SK-N-SH (cell line): Measurements from ENCODE around the gene ZNF747. TPM values are rescaled to one million over a fixed set of nuclear protein-coding genes. Genes with fewer than 3 reads are reported as not detected.

Experiments
- CTCF ChIA-PET: fragments of 300-600, 350-600 bp; formaldehyde crosslinking; extraction: SDS; loops from one replicate; lab custom pipeline; 2021; lab: Yijun Ruan, JAX
- POLR2A ChIA-PET: fragments of 350-600 bp; sonication (Branson Sonifier 250); formaldehyde crosslinking; extraction: SDS; loops from one replicate; lab custom pipeline; 2020; ENCODE audit warnings: antibody characterized with exemption, inconsistent platforms; lab: Yijun Ruan, JAX
- DNase-seq: peaks from one replicate; pipeline ENCODE4 v3.0.0; 2012
- H2AFZ ChIP-seq: fragments of 200-600 bp; sonication (generic); 2 replicates; pipeline ENCODE4 v1.8.1; 2016; ENCODE audit warnings: antibody characterized with exemption, mild to moderate bottlenecking, low read depth
- H3F3A ChIP-seq: fragments of 200-600 bp; sonication (generic); replicated peaks from 2 replicates; pipeline ENCODE3; 2016; ENCODE audit warnings: antibody characterized with exemption, mild to moderate bottlenecking; ENCODE audit not compliant: insufficient read depth
- H3K27ac ChIP-seq, 2 experiments: fragments of 200-500 bp in 1 of 2; fragments of 200-600 bp in 1 of 2; sonication (Bioruptor generic) in 1 of 2; sonication (generic), shearing (Covaris generic) in 1 of 2; 2 replicates each; pipeline versions ENCODE4 v1.5.1 to v1.6.1; 2014 to 2016; ENCODE audit warnings: low read depth in 2 of 2, inconsistent platforms in 1 of 2, low read length in 1 of 2, mild to moderate bottlenecking in 1 of 2, mixed read lengths in 1 of 2
- H3K27me3 ChIP-seq: fragments of 200-600 bp; sonication (generic), shearing (Covaris generic); 2 replicates; pipeline ENCODE4 v1.6.1; 2016; ENCODE audit warnings: mixed run types; ENCODE audit not compliant: insufficient read depth
- H3K36me3 ChIP-seq, 2 experiments: fragments of 200-500 bp in 1 of 2; fragments of 200-600 bp in 1 of 2; sonication (Bioruptor generic) in 1 of 2; sonication (generic) in 1 of 2; replicated peaks in 1 of 2; 2 replicates each; pipeline versions ENCODE3 to v1.5.1; 2014 to 2016; ENCODE audit warnings: low read length in 1 of 2, mild to moderate bottlenecking in 1 of 2; ENCODE audit not compliant: insufficient read depth in 2 of 2, control insufficient read depth in 1 of 2
- H3K4me1 ChIP-seq, 2 experiments: fragments of 200-500 bp in 1 of 2; fragments of 200-600 bp in 1 of 2; sonication (Bioruptor generic) in 1 of 2; sonication (generic), shearing (Covaris generic) in 1 of 2; 2 replicates each; pipeline versions ENCODE4 v1.5.1 to v1.6.1; 2014 to 2016; ENCODE audit warnings: low read depth in 1 of 2, low read length in 1 of 2, mixed run types in 1 of 2; ENCODE audit not compliant: insufficient read depth in 2 of 2, control insufficient read depth in 1 of 2
- H3K4me2 ChIP-seq: fragments of 200-600 bp; sonication (generic), shearing (Covaris generic); 2 replicates; pipeline ENCODE4 v1.6.1; 2017; ENCODE audit warnings: mixed run types
- H3K4me3 ChIP-seq, 2 experiments: fragments of 200-500 bp in 1 of 2; fragments of 200-600 bp in 1 of 2; sonication (Bioruptor generic) in 1 of 2; sonication (generic), shearing (Covaris generic) in 1 of 2; 2 replicates each; pipeline versions ENCODE4 v1.5.1 to v1.8.1; 2014 to 2016; ENCODE audit warnings: low read depth in 2 of 2, inconsistent platforms in 1 of 2, low read length in 1 of 2, mild to moderate bottlenecking in 1 of 2, mixed read lengths in 1 of 2, moderate library complexity in 1 of 2
- H3K79me2 ChIP-seq: fragments of 200-600 bp; sonication (generic); 2 replicates; pipeline ENCODE4 v1.8.1; 2017; ENCODE audit warnings: mild to moderate bottlenecking; ENCODE audit not compliant: insufficient read depth
- H3K9ac ChIP-seq: fragments of 200-600 bp; sonication (generic); 2 replicates; pipeline ENCODE4 v1.6.1; 2017; ENCODE audit warnings: mixed run types
- H3K9me2 ChIP-seq: fragments of 200-600 bp; sonication (generic); 2 replicates; pipeline ENCODE4 v1.6.1; 2017; ENCODE audit warnings: mixed run types
- H3K9me3 ChIP-seq: fragments of 200-600 bp; sonication (generic); 2 replicates; pipeline ENCODE4 v1.6.1; 2017; ENCODE audit warnings: mixed run types, mild to moderate bottlenecking, moderate library complexity
- H4K20me1 ChIP-seq: fragments of 200-600 bp; sonication (generic); 2 replicates; pipeline ENCODE4 v1.6.1; 2017; ENCODE audit warnings: mild to moderate bottlenecking, mixed run types; ENCODE audit not compliant: insufficient read depth
- MEF2A ChIP-seq: IDR thresholded peaks from 2 replicates; pipeline ENCODE4 v1.4.0; 2012; ENCODE audit warnings: low read depth, borderline replicate concordance
- MXI1 ChIP-seq: IDR thresholded peaks from 2 replicates; pipeline ENCODE4 v1.6.1; 2012; ENCODE audit warnings: mild to moderate bottlenecking, low read depth, low read length, improper control_type of control experiment
- NRF1 ChIP-seq: IDR thresholded peaks from 2 replicates; pipeline ENCODE4 v1.6.1; 2012; ENCODE audit warnings: low read depth, mild to moderate bottlenecking, low read length
- RCOR1 ChIP-seq: fragments of 150-350 bp; IDR thresholded peaks from 2 replicates; pipeline ENCODE4 v1.6.1; 2017; ENCODE audit warnings: antibody characterized with exemption, low read length
- RXRA ChIP-seq: IDR thresholded peaks from 2 replicates; pipeline ENCODE4 v1.4.0; 2012; ENCODE audit warnings: low read depth, mild to moderate bottlenecking, borderline replicate concordance
- TEAD4 ChIP-seq: IDR thresholded peaks from 2 replicates; pipeline ENCODE4 v1.4.0; 2012; ENCODE audit warnings: mild to moderate bottlenecking, borderline replicate concordance; ENCODE audit not compliant: insufficient read depth
- USF1 ChIP-seq: IDR thresholded peaks from 2 replicates; pipeline ENCODE4 v1.4.0; 2012; ENCODE audit warnings: low read depth, borderline replicate concordance
- YY1 ChIP-seq: IDR thresholded peaks from 2 replicates; pipeline ENCODE4 v1.4.0; 2012; ENCODE audit warnings: low read depth, mild to moderate bottlenecking
- WGBS: methylation state at CpG from one replicate; pipeline ENCODE4 v1.1.6; 2017; ENCODE audit warnings: low lambda C conversion rate; 5-methylcytosine and 5-hydroxymethylcytosine counted together
- polyA plus RNA-seq, 3 experiments: library from polyadenylated mRNA; depleted of rRNA; stranded (reverse); fragments of >200 nt; gene quantifications; 2 replicates each; pipeline ENCODE4 v1.2.3, GENCODE V29; 2012
- TF ChIP-seq, protein P1 (sequence below): IDR thresholded peaks from 2 replicates; pipeline ENCODE4 v1.4.0; 2012; ENCODE audit warnings: low read depth
- TF ChIP-seq, protein P2 (sequence below): fragments of 200-600 bp; sonication (generic); IDR thresholded peaks from 2 replicates; pipeline ENCODE4 v1.6.1; 2017; ENCODE audit warnings: antibody characterized with exemption, mild to moderate bottlenecking, moderate library complexity

The ZNF747 gene
- polyA plus RNA-seq, 1 of the 3 experiments (the other 2 are of a cell fraction): 5.8 TPM

DNA sequence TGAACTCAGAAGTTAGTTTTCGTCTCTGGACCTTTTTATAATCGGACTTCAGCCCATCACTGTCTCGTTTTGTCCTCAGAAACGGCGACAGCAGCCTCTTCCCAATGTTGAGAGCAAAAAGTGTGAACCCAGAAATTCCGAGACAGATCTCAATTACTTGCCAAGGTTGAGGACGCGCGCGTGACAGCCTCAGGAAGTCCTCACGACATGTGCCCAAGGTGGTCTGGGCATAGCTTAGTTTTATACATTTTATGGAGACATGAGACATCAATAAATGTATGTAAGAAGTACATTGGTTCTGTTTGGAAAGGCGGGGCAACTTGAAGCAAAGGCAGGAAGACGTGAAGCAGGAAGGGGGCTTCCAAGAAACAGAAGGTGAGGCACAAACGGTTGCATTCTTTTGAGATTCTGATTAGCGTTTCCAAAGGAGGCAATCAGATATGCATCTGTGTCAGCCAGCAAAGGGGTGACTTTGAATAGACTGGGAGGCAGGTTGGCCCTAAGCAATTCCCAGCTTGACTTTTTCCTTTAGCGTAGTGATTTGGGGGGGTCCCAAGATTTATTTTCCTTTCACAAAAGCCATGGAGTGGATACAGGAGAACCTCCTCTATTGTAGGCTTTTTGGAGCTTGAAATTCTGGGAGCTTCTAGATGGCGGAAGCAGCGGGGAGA, 583 bp upstream of the ZNF747 start:
- Histone ChIP-seq H3K4me2 (peak overlapping the region; percentile 83), H3K4me1 (peaks cover 8 to 17% of the 10 kb centered on the region in 2 experiments; a peak in 3 of 4 replicates), H2AFZ (peak overlapping the region; percentile 94), H4K20me1 (no peaks in the 10 kb centered on the region), H3K79me2 (peaks cover 16% of the 10 kb centered on the region), H3K36me3 (peaks cover 10 to 14% of the 10 kb centered on the region in 2 experiments), H3K27me3 (no peaks in the 10 kb centered on the region), H3K9me3 (no peaks in the 10 kb centered on the region), H3K4me3 (peak overlapping the region; percentile 65 to 68), H3K27ac (peak overlapping the region; percentile 81 to 91), H3K9me2 (no peaks in the 10 kb centered on the region), H3K9ac (peak overlapping the region; percentile 89), H3F3A (peaks cover 7% of the 10 kb centered on the region)
- WGBS: 15% methylated on average over 18 of the region's 18 CpGs
- no peak for DNase-seq
- TF ChIP-seq NRF1 (0 out of 2 replicates have a peak, but pooled peaks have one; percentile 1), RCOR1 (no peak), MXI1 (peak; percentile 48; the same call in 1 of the 2 replicates), RXRA (no peak), TEAD4 (no peak), USF1 (no peak), YY1 (no peak), MEF2A (no peak)
- TF ChIP-seq, protein P1, sequence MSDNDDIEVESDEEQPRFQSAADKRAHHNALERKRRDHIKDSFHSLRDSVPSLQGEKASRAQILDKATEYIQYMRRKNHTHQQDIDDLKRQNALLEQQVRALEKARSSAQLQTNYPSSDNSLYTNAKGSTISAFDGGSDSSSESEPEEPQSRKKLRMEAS: peak; percentile 58; the same call in 1 of the 2 replicates
- ChIA-PET CTCF (interaction anchor here (0.7 to 2.6 kb wide), 25 partner anchors 8 to 112 kb away, joined by 3 to 19 read pairs (median 4); partner anchors contain the start of genes DCTPP1, ZNF688, ZNF764 and ZNF785), POLR2A (interaction anchor here (0.6 to 2.8 kb wide), 11 partner anchors 8 to 123 kb away, joined by 3 to 47 read pairs (median 3); partner anchors contain the start of genes DCTPP1, FBRS, ZNF688 and ZNF764)

- no peaks in the 10 kb centered on the region for H3K27me3 ChIP-seq
- no peaks in the 10 kb centered on the region for H3K9me3 ChIP-seq
- peaks cover 10 to 14% of the 10 kb centered on the region in 2 experiments for H3K36me3 ChIP-seq
- WGBS: 31% methylated on average over 24 of the region's 29 CpGs
- DNase-seq: peak; percentile 50
- H3K9ac ChIP-seq: peak overlapping the region; percentile 89
- peaks cover 7% of the 10 kb centered on the region for H3F3A ChIP-seq
- CTCF ChIA-PET: interaction anchor here (1.3 to 2.6 kb wide), 4 partner anchors 23 to 104 kb away, joined by 3 to 19 read pairs (median 4); partner anchors contain the start of gene DCTPP1
- H3K4me3 ChIP-seq: peak overlapping the region; percentile 65 to 68
- H4K20me1 ChIP-seq: no peaks in the 10 kb centered on the region
- peak overlapping the region; percentile 81 to 86 for H3K27ac ChIP-seq
- H3K4me1 ChIP-seq: peaks cover 8 to 17% of the 10 kb centered on the region in 2 experiments; a peak in 3 of 4 replicates
- H3K9me2 ChIP-seq: no peaks in the 10 kb centered on the region
- TF ChIP-seq, protein P2, sequence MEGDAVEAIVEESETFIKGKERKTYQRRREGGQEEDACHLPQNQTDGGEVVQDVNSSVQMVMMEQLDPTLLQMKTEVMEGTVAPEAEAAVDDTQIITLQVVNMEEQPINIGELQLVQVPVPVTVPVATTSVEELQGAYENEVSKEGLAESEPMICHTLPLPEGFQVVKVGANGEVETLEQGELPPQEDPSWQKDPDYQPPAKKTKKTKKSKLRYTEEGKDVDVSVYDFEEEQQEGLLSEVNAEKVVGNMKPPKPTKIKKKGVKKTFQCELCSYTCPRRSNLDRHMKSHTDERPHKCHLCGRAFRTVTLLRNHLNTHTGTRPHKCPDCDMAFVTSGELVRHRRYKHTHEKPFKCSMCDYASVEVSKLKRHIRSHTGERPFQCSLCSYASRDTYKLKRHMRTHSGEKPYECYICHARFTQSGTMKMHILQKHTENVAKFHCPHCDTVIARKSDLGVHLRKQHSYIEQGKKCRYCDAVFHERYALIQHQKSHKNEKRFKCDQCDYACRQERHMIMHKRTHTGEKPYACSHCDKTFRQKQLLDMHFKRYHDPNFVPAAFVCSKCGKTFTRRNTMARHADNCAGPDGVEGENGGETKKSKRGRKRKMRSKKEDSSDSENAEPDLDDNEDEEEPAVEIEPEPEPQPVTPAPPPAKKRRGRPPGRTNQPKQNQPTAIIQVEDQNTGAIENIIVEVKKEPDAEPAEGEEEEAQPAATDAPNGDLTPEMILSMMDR: no peak
- peak overlapping the region; percentile 83 for H3K4me2 ChIP-seq
- H3K79me2 ChIP-seq: peaks cover 16% of the 10 kb centered on the region
- POLR2A ChIA-PET: interaction anchor here (0.6 to 2.8 kb wide), 4 partner anchors 23 to 124 kb away, joined by 3 to 47 read pairs (median 10); partner anchors contain the start of genes ZNF688 and ZNF764
- H2AFZ ChIP-seq: peak overlapping the region; percentile 94
These were observed 800 bp downstream of the ZNF747 start for GRCh38 chr16:30533748-30534367.
